ENCODE data around the gene AFMID. TPM values are rescaled to one million over a fixed set of nuclear protein-coding genes. Genes with fewer than 3 reads are reported as not detected.

AFMID gene
- total and polyA plus RNA-seq, 2 of the 13 experiments (the other 11 are each of a cell fraction or from before 2014, with no cell fraction given): 249 to 270 TPM

DNA sequence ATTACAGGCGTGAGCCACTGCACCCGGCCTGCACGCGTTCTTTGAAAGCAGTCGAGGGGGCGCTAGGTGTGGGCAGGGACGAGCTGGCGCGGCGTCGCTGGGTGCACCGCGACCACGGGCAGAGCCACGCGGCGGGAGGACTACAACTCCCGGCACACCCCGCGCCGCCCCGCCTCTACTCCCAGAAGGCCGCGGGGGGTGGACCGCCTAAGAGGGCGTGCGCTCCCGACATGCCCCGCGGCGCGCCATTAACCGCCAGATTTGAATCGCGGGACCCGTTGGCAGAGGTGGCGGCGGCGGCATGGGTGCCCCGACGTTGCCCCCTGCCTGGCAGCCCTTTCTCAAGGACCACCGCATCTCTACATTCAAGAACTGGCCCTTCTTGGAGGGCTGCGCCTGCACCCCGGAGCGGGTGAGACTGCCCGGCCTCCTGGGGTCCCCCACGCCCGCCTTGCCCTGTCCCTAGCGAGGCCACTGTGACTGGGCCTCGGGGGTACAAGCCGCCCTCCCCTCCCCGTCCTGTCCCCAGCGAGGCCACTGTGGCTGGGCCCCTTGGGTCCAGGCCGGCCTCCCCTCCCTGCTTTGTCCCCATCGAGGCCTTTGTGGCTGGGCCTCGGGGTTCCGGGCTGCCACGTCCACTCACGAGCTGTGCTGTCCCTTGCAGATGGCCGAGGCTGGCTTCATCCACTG, 27.0 kb downstream of the AFMID start, which contains the start of gene BIRC5 (continued):
- TF ChIP-seq, protein P1, sequence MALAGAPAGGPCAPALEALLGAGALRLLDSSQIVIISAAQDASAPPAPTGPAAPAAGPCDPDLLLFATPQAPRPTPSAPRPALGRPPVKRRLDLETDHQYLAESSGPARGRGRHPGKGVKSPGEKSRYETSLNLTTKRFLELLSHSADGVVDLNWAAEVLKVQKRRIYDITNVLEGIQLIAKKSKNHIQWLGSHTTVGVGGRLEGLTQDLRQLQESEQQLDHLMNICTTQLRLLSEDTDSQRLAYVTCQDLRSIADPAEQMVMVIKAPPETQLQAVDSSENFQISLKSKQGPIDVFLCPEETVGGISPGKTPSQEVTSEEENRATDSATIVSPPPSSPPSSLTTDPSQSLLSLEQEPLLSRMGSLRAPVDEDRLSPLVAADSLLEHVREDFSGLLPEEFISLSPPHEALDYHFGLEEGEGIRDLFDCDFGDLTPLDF (CRISPR knock-in tag; IDR thresholded peaks at IDR 0.05): peak; percentile 99
- TF ChIP-seq KDM3A (CRISPR knock-in tag; IDR thresholded peaks at IDR 0.05; ENCODE audit: low read depth) (peak; percentile 78; the same call in 1 of the 2 replicates), ZNF124 (CRISPR knock-in tag; IDR thresholded peaks at IDR 0.05) (peak; percentile 96; the same call in 1 of the 2 replicates), POLR2G (IDR thresholded peaks at IDR 0.05; ENCODE audit: low read depth, low read length) (peak; percentile 72), NFKB2 (CRISPR knock-in tag; IDR thresholded peaks at IDR 0.05; ENCODE audit: borderline replicate concordance) (peak; percentile 90), ZNF17 (CRISPR knock-in tag; IDR thresholded peaks at IDR 0.05) (no peak), ATF4 (CRISPR knock-in tag; IDR thresholded peaks at IDR 0.05) (peak in 1 of 2 experiments; percentile 83; a peak in 2 of 4 replicates), NAIF1 (CRISPR knock-in tag; IDR thresholded peaks at IDR 0.05; ENCODE audit: borderline replicate concordance) (peak; percentile 54; the same call in 1 of the 2 replicates), NFKBIZ (CRISPR knock-in tag; IDR thresholded peaks at IDR 0.05) (0 out of 2 replicates have a peak, but pooled peaks have one; percentile 44), ZIK1 (CRISPR knock-in tag; IDR thresholded peaks at IDR 0.05; ENCODE audit: borderline replicate concordance, low read depth) (peak; percentile 87; the same call in 1 of the 2 replicates), ZNF484 (CRISPR knock-in tag; IDR thresholded peaks at IDR 0.05; ENCODE audit: borderline replicate concordance, low read depth) (no peak), MXD4 (CRISPR knock-in tag; IDR thresholded peaks at IDR 0.05) (peak; percentile 100), BCL3 (CRISPR knock-in tag; IDR thresholded peaks at IDR 0.05) (peak; percentile 66), TFAP4 (IDR thresholded peaks at IDR 0.05; ENCODE audit: borderline replicate concordance, low read depth) (0 out of 2 replicates have a peak, but pooled peaks have one; percentile 16), TBX3 (IDR thresholded peaks at IDR 0.05; ENCODE audit: borderline replicate concordance) (peak; percentile 48; the same call in 1 of the 2 replicates)
- TF ChIP-seq, protein P2, sequence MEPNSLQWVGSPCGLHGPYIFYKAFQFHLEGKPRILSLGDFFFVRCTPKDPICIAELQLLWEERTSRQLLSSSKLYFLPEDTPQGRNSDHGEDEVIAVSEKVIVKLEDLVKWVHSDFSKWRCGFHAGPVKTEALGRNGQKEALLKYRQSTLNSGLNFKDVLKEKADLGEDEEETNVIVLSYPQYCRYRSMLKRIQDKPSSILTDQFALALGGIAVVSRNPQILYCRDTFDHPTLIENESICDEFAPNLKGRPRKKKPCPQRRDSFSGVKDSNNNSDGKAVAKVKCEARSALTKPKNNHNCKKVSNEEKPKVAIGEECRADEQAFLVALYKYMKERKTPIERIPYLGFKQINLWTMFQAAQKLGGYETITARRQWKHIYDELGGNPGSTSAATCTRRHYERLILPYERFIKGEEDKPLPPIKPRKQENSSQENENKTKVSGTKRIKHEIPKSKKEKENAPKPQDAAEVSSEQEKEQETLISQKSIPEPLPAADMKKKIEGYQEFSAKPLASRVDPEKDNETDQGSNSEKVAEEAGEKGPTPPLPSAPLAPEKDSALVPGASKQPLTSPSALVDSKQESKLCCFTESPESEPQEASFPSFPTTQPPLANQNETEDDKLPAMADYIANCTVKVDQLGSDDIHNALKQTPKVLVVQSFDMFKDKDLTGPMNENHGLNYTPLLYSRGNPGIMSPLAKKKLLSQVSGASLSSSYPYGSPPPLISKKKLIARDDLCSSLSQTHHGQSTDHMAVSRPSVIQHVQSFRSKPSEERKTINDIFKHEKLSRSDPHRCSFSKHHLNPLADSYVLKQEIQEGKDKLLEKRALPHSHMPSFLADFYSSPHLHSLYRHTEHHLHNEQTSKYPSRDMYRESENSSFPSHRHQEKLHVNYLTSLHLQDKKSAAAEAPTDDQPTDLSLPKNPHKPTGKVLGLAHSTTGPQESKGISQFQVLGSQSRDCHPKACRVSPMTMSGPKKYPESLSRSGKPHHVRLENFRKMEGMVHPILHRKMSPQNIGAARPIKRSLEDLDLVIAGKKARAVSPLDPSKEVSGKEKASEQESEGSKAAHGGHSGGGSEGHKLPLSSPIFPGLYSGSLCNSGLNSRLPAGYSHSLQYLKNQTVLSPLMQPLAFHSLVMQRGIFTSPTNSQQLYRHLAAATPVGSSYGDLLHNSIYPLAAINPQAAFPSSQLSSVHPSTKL (CRISPR knock-in tag; IDR thresholded peaks at IDR 0.05): peak; percentile 68
- TF ChIP-seq, protein P3, sequence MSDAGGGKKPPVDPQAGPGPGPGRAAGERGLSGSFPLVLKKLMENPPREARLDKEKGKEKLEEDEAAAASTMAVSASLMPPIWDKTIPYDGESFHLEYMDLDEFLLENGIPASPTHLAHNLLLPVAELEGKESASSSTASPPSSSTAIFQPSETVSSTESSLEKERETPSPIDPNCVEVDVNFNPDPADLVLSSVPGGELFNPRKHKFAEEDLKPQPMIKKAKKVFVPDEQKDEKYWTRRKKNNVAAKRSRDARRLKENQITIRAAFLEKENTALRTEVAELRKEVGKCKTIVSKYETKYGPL (CRISPR knock-in tag; IDR thresholded peaks at IDR 0.05): no peak
- TF ChIP-seq, protein P4, sequence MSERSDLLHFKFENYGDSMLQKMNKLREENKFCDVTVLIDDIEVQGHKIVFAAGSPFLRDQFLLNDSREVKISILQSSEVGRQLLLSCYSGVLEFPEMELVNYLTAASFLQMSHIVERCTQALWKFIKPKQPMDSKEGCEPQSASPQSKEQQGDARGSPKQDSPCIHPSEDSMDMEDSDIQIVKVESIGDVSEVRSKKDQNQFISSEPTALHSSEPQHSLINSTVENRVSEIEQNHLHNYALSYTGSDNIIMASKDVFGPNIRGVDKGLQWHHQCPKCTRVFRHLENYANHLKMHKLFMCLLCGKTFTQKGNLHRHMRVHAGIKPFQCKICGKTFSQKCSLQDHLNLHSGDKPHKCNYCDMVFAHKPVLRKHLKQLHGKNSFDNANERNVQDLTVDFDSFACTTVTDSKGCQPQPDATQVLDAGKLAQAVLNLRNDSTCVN (CRISPR knock-in tag; IDR thresholded peaks at IDR 0.05; ENCODE audit: borderline replicate concordance): peak; percentile 82

All from HepG2 (cell line).